HEK293T (cell line): ENCODE data around the gene RIPK3.
"Not testable (repeated sequence)": the region's sequence is repeated elsewhere in the genome, so short reads cannot be mapped to it uniquely, and the experiment has no call there.

ENCODE experiments used
- ARNT ChIP-seq: fragments of 450-650 bp; IDR thresholded peaks from 2 replicates; pipeline ENCODE4 v1.6.1; 2017; ENCODE audit warnings: mild to moderate bottlenecking
- BHLHE40 ChIP-seq: fragments of 450-650 bp; IDR thresholded peaks from 2 replicates; pipeline ENCODE4 v1.6.1; 2016; ENCODE audit warnings: mild to moderate bottlenecking, moderate library complexity, borderline replicate concordance
- CTBP1 ChIP-seq: fragments of 450-650 bp; IDR thresholded peaks from 2 replicates; pipeline ENCODE4 v1.6.1; 2016; ENCODE audit warnings: borderline replicate concordance
- TARDBP ChIP-seq: fragments of 450-650 bp; IDR thresholded peaks from 2 replicates; pipeline ENCODE4 v1.6.1; 2016

DNA sequence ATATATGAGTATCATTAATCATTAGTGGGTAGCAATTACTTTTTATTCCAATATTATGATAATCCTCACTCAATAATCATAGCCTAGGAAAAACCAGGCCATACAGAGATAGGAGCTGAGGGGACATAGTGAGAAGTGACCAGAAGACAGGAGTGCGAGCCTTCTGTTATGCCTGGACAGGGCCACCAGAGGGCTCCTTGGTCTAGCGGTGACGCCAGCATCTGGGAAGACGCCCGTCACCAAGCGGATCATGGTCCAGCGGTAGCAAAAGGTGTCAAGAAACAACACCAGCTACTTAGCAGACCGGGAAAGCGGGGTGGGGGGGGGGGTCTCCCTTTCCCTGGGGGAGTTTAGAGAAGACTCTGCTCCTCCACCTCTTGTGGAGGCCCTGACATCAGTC lies 11.9 kb downstream of the RIPK3 start:
- TF ChIP-seq BHLHE40, CTBP1, TARDBP, ARNT: not testable (repeated sequence)
